SH-SY5Y (cell line): ENCODE results near the gene MAGEB5.

Experiments
- GATA2 ChIP-seq: IDR thresholded peaks from 2 replicates; pipeline ENCODE4 v1.6.1; 2011; ENCODE audit warnings: mild to moderate bottlenecking, low read depth, low read length
- GATA3 ChIP-seq: IDR thresholded peaks from 2 replicates; pipeline ENCODE4 v1.6.1; 2011; ENCODE audit warnings: low read depth, mild to moderate bottlenecking, low read length, moderate library complexity

MAGEB5 gene

GRCh38 chrX:26215869-26216268 is at the start of gene MAGEB5:
MAGEB5 (plus strand) TSS chrX:26216169; CDS start chrX:26217302, 1,133 bp downstream.
- TF ChIP-seq GATA2 (no peak), GATA3 (no peak)

DNA sequence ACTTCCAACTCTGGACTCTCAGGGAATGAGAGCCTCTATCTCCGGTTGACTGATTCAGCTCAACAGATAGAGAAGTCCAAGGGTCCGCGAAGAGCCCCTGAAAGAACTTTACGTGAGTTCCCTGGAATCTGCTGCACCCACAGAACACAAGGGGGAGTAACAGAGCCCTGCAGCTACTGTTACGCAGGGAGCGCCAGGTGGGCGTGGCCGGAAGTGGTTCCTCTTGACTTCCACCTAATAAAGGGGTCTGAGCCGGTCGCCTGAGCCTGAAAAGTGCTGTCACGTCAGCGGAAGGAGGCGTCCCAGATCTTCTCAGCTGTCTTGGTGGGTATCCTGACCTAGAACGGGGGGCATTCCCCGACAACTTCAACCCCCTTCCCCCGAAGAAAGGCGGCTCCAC is 23.8 kb upstream of the MAGEB5 start, which contains the start of gene MAGEB6:
Gene MAGEB6 (plus strand): TSS at position 237 of the 400 bp plus-strand sequence. CDS start 1,407 bp downstream, outside the sequence.
- TF ChIP-seq GATA3 (no peak), GATA2 (no peak)

- no peak for TF ChIP-seq GATA3
- TF ChIP-seq GATA2 = no peak
Observed at GRCh38 chrX:26203561-26203960, 12.4 kb upstream of the MAGEB5 start.

DNA sequence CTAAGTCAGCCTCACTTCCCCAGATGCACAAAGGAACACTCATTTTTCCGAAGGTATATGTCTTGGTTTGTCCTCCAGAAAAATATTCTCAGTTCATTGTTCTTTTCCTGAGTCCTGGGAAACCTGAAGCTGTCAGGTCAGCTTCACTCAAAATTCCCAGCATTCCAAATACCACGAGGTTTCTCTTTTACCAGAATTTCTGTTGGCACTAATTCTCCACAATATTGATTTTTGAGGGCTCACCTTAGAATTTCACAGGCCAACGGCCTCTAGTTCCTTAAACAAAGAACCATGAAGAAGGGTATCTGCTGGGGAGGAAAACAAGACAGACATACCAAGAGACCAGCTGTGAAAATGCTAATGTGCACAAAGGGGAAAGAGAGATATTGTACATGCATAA is 8.0 kb upstream of the MAGEB5 start:
- TF ChIP-seq GATA3 (no peak), GATA2 (no peak)

GRCh38 chrX:26219351-26219750 is 3.4 kb downstream of the MAGEB5 start:
- TF ChIP-seq GATA3 = no peak
- no peak for TF ChIP-seq GATA2

DNA sequence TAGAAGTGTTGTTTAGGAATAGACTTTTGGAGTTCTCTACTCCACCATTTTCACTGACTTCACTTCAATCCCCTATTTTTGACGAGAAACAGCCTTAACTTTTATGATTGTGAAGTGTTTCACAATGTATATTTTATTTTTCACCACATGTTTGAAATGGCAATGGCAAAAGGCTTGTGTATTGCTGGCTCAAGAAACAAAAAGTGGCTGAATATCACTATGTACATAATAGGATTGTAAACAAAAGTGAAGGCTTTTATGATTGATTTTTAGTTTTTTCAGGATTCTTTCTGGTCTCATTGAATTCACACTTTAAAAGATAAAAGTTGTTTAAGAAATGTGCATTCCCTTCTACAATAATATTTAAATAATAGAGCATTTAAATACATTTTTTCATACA is 18.2 kb downstream of the MAGEB5 start:
- TF ChIP-seq GATA3 (no peak), GATA2 (no peak)

DNA sequence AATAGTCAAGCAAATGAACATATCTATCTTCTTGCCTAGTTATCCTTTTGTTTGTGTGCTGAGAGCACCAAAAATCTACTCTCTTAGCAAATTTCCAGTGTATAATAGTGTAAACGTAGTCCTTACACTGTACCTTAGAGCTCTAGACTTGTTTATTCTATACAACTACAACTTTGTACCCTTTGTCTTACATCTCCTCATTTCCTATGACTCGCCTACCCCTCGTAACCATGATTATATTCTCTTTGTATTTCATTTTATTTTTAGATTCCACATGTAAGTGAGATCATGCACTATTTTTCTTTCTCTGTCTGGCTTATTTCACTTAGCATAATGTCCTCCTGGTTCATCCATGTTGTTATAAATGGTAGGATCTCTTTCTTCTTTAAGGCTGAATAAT is 37.6 kb downstream of the MAGEB5 start:
- TF ChIP-seq GATA2 (no peak), GATA3 (no peak)

GRCh38 chrX:26254436-26254835 is 38.5 kb downstream of the MAGEB5 start:
- TF ChIP-seq GATA2 (no peak), GATA3 (no peak)

- TF ChIP-seq GATA3 (no peak), GATA2 (no peak)
Observed at GRCh38 chrX:26262121-26262523, 46.2 kb downstream of the MAGEB5 start.
